ENCODE results near the gene PSMD7. TPM values are rescaled to one million over a fixed set of nuclear protein-coding genes. Genes with fewer than 3 reads are reported as not detected.

PSMD7 gene
- total RNA-seq (2012; rRNA removed), result 80.8 and 124 TPM in 2 replicates
- polyA plus RNA-seq (2012; rRNA removed), result 94.2 and 98.3 TPM in 2 replicates
- 30.9 and 50.1 TPM in 2 replicates for polyA plus RNA-seq (2012; cell fraction: cytosol; rRNA removed)
- polyA plus RNA-seq (2012; cell fraction: nucleus; rRNA removed; ENCODE audit: low replicate concordance), result 19.5 and 64.5 TPM in 2 replicates
- percentile 93 among the genes with signal in this experiment for Bru-seq, nascent RNA
- BruChase-seq, experiment 1, labeled RNA remaining after a 6-hour chase, result percentile 85 among the genes with signal in this experiment
- percentile 81 among the genes with signal in this experiment for BruChase-seq, experiment 2, labeled RNA remaining after a 2-hour chase
- long read RNA-seq, transcript PSMD7-201 (7 exons, 1,670 nt), result major isoform, 103 of 111 reads
- long read RNA-seq, partial matches to known transcripts, result 1 of 111 reads
- long read RNA-seq, other reads (novel, unspliced or antisense), result 6 of 111 reads

GRCh38 chr16:74296432-74297144 lies at the start of gene PSMD7:
TSS of gene PSMD7 (plus strand) at chr16:74296814. CDS start at chr16:74296915, 101 bp downstream.
- H3K9me1 ChIP-seq (ENCODE audit: insufficient read depth, low read length), result no peaks in the 10 kb centered on the region
- H4K91ac ChIP-seq (ENCODE audit: insufficient read depth, low read depth, low read length), result peak within 1 kb of the TSS; percentile 94
- peak within 1 kb of the TSS; percentile 81 for H3K4me3 ChIP-seq (ENCODE audit: insufficient read depth, low read depth, low read length)
- peak within 1 kb of the TSS; percentile 96 for H2BK5ac ChIP-seq (ENCODE audit: low read depth, low read length, poor library complexity, severe bottlenecking)
- peak within 1 kb of the TSS; percentile 86 to 99 for H4K8ac ChIP-seq (ENCODE audit: low read depth in 2 of 2, low read length in 2 of 2)
- peak within 1 kb of the TSS; percentile 87; the same call in 1 of the 2 replicates for H2BK120ac ChIP-seq (ENCODE audit: low read depth, low read length)
- peaks cover 0 to 24% of the 10 kb centered on the region in 2 experiments; a peak in 3 of 4 replicates for H3K79me1 ChIP-seq (ENCODE audit: low read depth in 1 of 2, low read length in 2 of 2)
- peak within 1 kb of the TSS; percentile 90 for H3K9ac ChIP-seq (ENCODE audit: low read depth, low read length)
- DNase-seq, result peak; percentile 85
- H2AK5ac ChIP-seq (ENCODE audit: low read depth, low read length), result peak within 1 kb of the TSS; percentile 95
- peak within 1 kb of the TSS; percentile 96 for H4K5ac ChIP-seq (ENCODE audit: low read depth, low read length)
- peak within 1 kb of the TSS; percentile 94 for H3K27ac ChIP-seq (ENCODE audit: insufficient read depth, low read length)
- H3K27me3 ChIP-seq (ENCODE audit: control insufficient read depth, insufficient read depth, low read length), result no peaks in the 10 kb centered on the region
- H3K18ac ChIP-seq (ENCODE audit: low read depth, low read length), result peak within 1 kb of the TSS; percentile 73
- dilution Hi-C loops (cut with HindIII; ENCODE audit: low sequenced_read_pairs, unreplicated experiment), result no loop called here
- 0% methylated on average over 20 of the region's 60 CpGs; no CpG with 5 or more reads in 1 of the 2 experiments for whole genome bisulfite sequencing, 2 experiments (ENCODE audit: extremely low coverage in 2 of 2, insufficient read length in 1 of 2)
- peak; percentile 94 for ATAC-seq (ENCODE audit: low read depth)
- in situ Hi-C loops (cut with MboI; ENCODE audit: low sequenced_read_pairs), result loop anchor here (25.0 kb wide), 1 partner anchor 1234 kb away; no protein-coding TSS in a partner anchor
- ChIA-PET POLR2A (ENCODE audit: unreplicated experiment) (no interaction called here), CTCF (interaction anchor here (1.2 kb wide), 1 partner anchor 13 kb away, joined by 4 read pairs; no protein-coding TSS in a partner anchor)
- peak within 1 kb of the TSS; percentile 98 for H2AK9ac ChIP-seq (replicated peaks; ENCODE audit: low read depth, low read length, poor library complexity)
- H3K4me1 ChIP-seq (ENCODE audit: control insufficient read depth, insufficient read depth, low read length), result peaks cover 4% of the 10 kb centered on the region; the same call in 1 of the 2 replicates
- peak within 1 kb of the TSS; percentile 98 for H3K14ac ChIP-seq (replicated peaks; ENCODE audit: low read depth, low read length)
- peak within 1 kb of the TSS; percentile 96 for H3K4ac ChIP-seq (ENCODE audit: low read depth, low read length)
- H3K9me3 ChIP-seq (ENCODE audit: control insufficient read depth, insufficient read depth, low read length), result peaks cover 5% of the 10 kb centered on the region
- peaks cover 16% of the 10 kb centered on the region for H3K36me3 ChIP-seq (ENCODE audit: control insufficient read depth, insufficient read depth, low read length)
- intact Hi-C loops (cut with micrococcal nuclease), result loop anchor here (10.0 kb wide), 1 partner anchor 1512 kb away; no protein-coding TSS in a partner anchor
- peak within 1 kb of the TSS; percentile 29; the same call in 1 of the 2 replicates for H2BK20ac ChIP-seq (ENCODE audit: low read depth, low read length)
- H3K56ac ChIP-seq (ENCODE audit: extremely low read depth, insufficient read depth, low read length), result peak within 1 kb of the TSS; percentile 85
- BruUV-seq (replicated peaks), result no TSS peak
- H2BK15ac ChIP-seq (ENCODE audit: low read depth, low read length), result peak within 1 kb of the TSS; percentile 59; the same call in 1 of the 3 replicates
- H3K4me2 ChIP-seq (ENCODE audit: low read depth, low read length), result peak within 1 kb of the TSS; percentile 97
- H4K20me1 ChIP-seq (ENCODE audit: insufficient read depth, low read length), result peaks cover 15% of the 10 kb centered on the region; the same call in 1 of the 2 replicates
- peak within 1 kb of the TSS; percentile 98 for H3K23ac ChIP-seq (ENCODE audit: low read depth, low read length)
- TF ChIP-seq FOS (IDR thresholded peaks at IDR 0.05; ENCODE audit: low read depth, low read length) (0 out of 2 replicates have a peak, but pooled peaks have one; percentile 1), MXI1 (IDR thresholded peaks at IDR 0.05; ENCODE audit: borderline replicate concordance, low read depth, low read length) (peak; percentile 65; the same call in 1 of the 2 replicates), MAZ (IDR thresholded peaks at IDR 0.05; ENCODE audit: borderline replicate concordance, low read depth, low read length) (peak; percentile 12; the same call in 1 of the 2 replicates), NFE2L2 (IDR thresholded peaks at IDR 0.05; ENCODE audit: low read depth, low read length) (peak; percentile 46; the same call in 1 of the 2 replicates), CHD1 (IDR thresholded peaks at IDR 0.05; ENCODE audit: low read depth, low read length) (no peak), POLR2A (IDR thresholded peaks at IDR 0.05; ENCODE audit: low read depth, low read length) (peak; percentile 91), BHLHE40 (IDR thresholded peaks at IDR 0.05; ENCODE audit: low read depth, low read length) (0 out of 2 replicates have a peak, but pooled peaks have one; percentile 27), RFX5 (IDR thresholded peaks at IDR 0.05; ENCODE audit: low read depth, low read length) (no peak)
- H2AFZ ChIP-seq (replicated peaks; ENCODE audit: low read length, poor library complexity), result peak within 1 kb of the TSS; percentile 99
